Prostate gland (tissue), 2 donors: Measurements from ENCODE around the gene CLEC1A. TPM values are rescaled to one million over a fixed set of nuclear protein-coding genes. Genes with fewer than 3 reads are reported as not detected.

Experiments
- DNase-seq: peaks from one replicate; pipeline ENCODE4 v3.0.0-alpha.2; 2019; ENCODE audit warnings: low spot score
- H3K27ac ChIP-seq, 2 donors: fragments of 200-600 bp; sonication (generic); 2 replicates each; pipeline ENCODE4 v1.5.1; 2017 to 2019
- H3K27me3 ChIP-seq: fragments of 200-600 bp; sonication (generic); replicated peaks from 2 replicates; pipeline ENCODE4 v1.5.1; 2019; ENCODE audit not compliant: insufficient read depth
- H3K36me3 ChIP-seq, 2 donors: fragments of 200-600 bp; sonication (generic); 1 replicate in 1 of 2; 2 replicates in 1 of 2; pipeline versions ENCODE4 v1.5.1 to v1.8.1; 2017 to 2019
- H3K4me1 ChIP-seq: fragments of 200-600 bp; sonication (generic); replicated peaks from 2 replicates; pipeline ENCODE4 v1.5.1; 2019
- H3K4me3 ChIP-seq, 2 donors: fragments of 200-600 bp; sonication (generic); 2 replicates each; pipeline ENCODE4 v1.5.1; 2017 to 2019
- H3K9me3 ChIP-seq: fragments of 200-600 bp; sonication (generic); 2 replicates; pipeline ENCODE4 v1.5.1; 2017
- CTCF ChIP-seq, 4 experiments: fragments of 200-600 bp in 2 of 4; fragments of 450-650 bp in 2 of 4; sonication (generic) in 2 of 4; IDR thresholded peaks; 1 replicate in 3 of 4; 2 replicates in 1 of 4; pipeline ENCODE4 v1.5.1; 2016 to 2019; ENCODE audit warnings: antibody characterized with exemption in 4 of 4, mild to moderate bottlenecking in 2 of 4, moderate library complexity in 2 of 4
- POLR2A ChIP-seq: fragments of 450-650 bp; IDR thresholded peaks from one replicate; pipeline ENCODE4 v1.6.1; 2016; ENCODE audit warnings: antibody characterized with exemption, mild to moderate bottlenecking
- POLR2AphosphoS5 ChIP-seq: sonication (generic); formaldehyde crosslinking; IDR thresholded peaks from one replicate; pipeline ENCODE4 v1.6.1; 2017; ENCODE audit warnings: antibody characterized with exemption
- WGBS: methylation state at CpG from one replicate; pipeline ENCODE4 v1.1.5; 2018; 5-methylcytosine and 5-hydroxymethylcytosine counted together
- intact Hi-C: fragments of 100-400 bp; cut with DNase I; formaldehyde crosslinking; loops from one replicate; pipeline ENCODE4 v1.14.2; 2022
- total RNA-seq, 2 donors: library from RNA; depleted of rRNA; stranded (reverse); fragments of >200 nt; gene quantifications; one replicate each; pipeline ENCODE4 v1.1.0, GENCODE V29; 2016

Gene CLEC1A
- total RNA-seq, 2 donors from 2014 or later: 1.5 to 3.5 TPM

GRCh38 chr12:10067942-10068341, 30.8 kb downstream of the CLEC1A start:
- WGBS: 40% methylated on average over 3 of the region's 3 CpGs
- DNase-seq: no peak
- H3K27ac ChIP-seq: peak overlapping the region in 1 of 2 donors; percentile 37

GRCh38 chr12:10067264-10067663, 31.5 kb downstream of the CLEC1A start:
- H3K27me3 ChIP-seq: no peaks in the 10 kb centered on the region
- H3K36me3 ChIP-seq: no peaks in the 10 kb centered on the region
- H3K27ac ChIP-seq: no peak overlapping the region
- H3K4me1 ChIP-seq: no peaks in the 10 kb centered on the region
- no peak for DNase-seq
- WGBS: 15% methylated on average over 4 of the region's 4 CpGs
- no peaks in the 10 kb centered on the region for H3K9me3 ChIP-seq
- TF ChIP-seq POLR2A (no peak), CTCF (IDR thresholded peaks at IDR 0.05) (no peak), POLR2AphosphoS5 (no peak)
- intact Hi-C loops: no loop called here
- no peak overlapping the region for H3K4me3 ChIP-seq

More at GRCh38 chr12:10067942-10068341, 30.8 kb downstream of the CLEC1A start:
- intact Hi-C loops: no loop called here
- H3K27me3 ChIP-seq: no peaks in the 10 kb centered on the region
- no peak overlapping the region for H3K4me3 ChIP-seq
- no peaks in the 10 kb centered on the region for H3K4me1 ChIP-seq
- no peaks in the 10 kb centered on the region for H3K36me3 ChIP-seq
- TF ChIP-seq CTCF (IDR thresholded peaks at IDR 0.05) (no peak), POLR2AphosphoS5 (peak; percentile 47), POLR2A (no peak)
- no peaks in the 10 kb centered on the region for H3K9me3 ChIP-seq

GRCh38 chr12:10065241-10065640, 33.5 kb downstream of the CLEC1A start:
- TF ChIP-seq CTCF (IDR thresholded peaks at IDR 0.05) (no peak), POLR2A (no peak), POLR2AphosphoS5 (no peak)
- H3K4me1 ChIP-seq: no peaks in the 10 kb centered on the region
- H3K4me3 ChIP-seq: no peak overlapping the region
- no peak overlapping the region for H3K27ac ChIP-seq
- no peaks in the 10 kb centered on the region for H3K9me3 ChIP-seq
- no peaks in the 10 kb centered on the region for H3K36me3 ChIP-seq
- 76% methylated on average over 4 of the region's 4 CpGs for WGBS
- no peak for DNase-seq
- no peaks in the 10 kb centered on the region for H3K27me3 ChIP-seq
- intact Hi-C loops: no loop called here

GRCh38 chr12:10058387-10058786, 40.4 kb downstream of the CLEC1A start:
- intact Hi-C loops: no loop called here
- H3K9me3 ChIP-seq: no peaks in the 10 kb centered on the region
- no peaks in the 10 kb centered on the region for H3K4me1 ChIP-seq
- no peak for DNase-seq
- no peak overlapping the region for H3K27ac ChIP-seq
- WGBS: 93% methylated on average over 5 of the region's 5 CpGs
- no peaks in the 10 kb centered on the region for H3K36me3 ChIP-seq
- H3K27me3 ChIP-seq: no peaks in the 10 kb centered on the region
- no peak overlapping the region for H3K4me3 ChIP-seq
- TF ChIP-seq POLR2A (no peak), POLR2AphosphoS5 (no peak), CTCF (IDR thresholded peaks at IDR 0.05) (no peak)

DNA sequence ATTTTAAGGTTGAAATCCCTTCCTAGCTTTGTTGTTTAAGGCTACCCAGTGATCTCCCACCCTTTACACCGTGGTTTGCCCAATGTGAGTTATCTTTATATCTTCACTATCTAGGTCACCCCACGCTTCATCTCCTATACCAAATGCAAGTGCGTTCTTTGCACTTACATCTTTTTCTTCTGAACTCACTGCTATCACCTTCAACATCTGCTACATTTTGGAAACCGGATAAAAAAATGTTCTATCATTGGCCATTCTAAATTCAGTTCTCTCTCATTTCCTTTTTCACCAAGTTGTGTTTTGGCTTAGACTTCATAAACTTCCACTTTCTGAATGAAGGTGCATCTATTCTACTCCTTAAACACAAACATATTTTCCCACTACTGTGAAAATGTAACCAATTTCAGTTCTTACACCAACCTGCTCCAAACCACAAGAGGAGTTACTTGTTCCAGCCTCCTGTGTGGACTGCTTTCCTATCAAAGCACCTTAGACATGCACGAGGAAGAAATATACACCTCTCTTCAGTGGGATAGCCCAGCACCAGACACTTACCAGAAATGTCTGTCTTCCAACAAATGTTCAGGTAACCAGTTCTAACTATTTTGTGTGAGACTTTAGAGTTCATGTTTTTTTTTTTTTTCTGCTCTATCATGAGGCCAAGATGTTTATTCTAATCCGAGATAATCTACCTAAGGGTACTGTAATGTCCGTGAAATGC, 46.4 kb downstream of the CLEC1A start:
- intact Hi-C loops: no loop called here
- H3K27me3 ChIP-seq: no peaks in the 10 kb centered on the region
- no peaks in the 10 kb centered on the region for H3K4me1 ChIP-seq
- H3K9me3 ChIP-seq: no peaks in the 10 kb centered on the region
- no peak for DNase-seq
- no peaks in the 10 kb centered on the region for H3K36me3 ChIP-seq
- no peak overlapping the region for H3K27ac ChIP-seq
- no peak for TF ChIP-seq POLR2A
- TF ChIP-seq CTCF (IDR thresholded peaks at IDR 0.05): no peak
- TF ChIP-seq POLR2AphosphoS5: no peak
- no peak overlapping the region for H3K4me3 ChIP-seq
- 77% methylated on average over 7 of the region's 7 CpGs for WGBS
